Gastrocnemius medialis (tissue), 4 donors: ENCODE measurements around the gene NLRC5. TPM values are rescaled to one million over a fixed set of nuclear protein-coding genes. Genes with fewer than 3 reads are reported as not detected.
A peak's percentile ranks its signal among the peaks of the same experiment; 100 is the strongest.

Experiments used
- ATAC-seq, 2 donors: fragments of 150-250 bp; one replicate each; pipeline ENCODE4 v1.9.1; 2016
- DNase-seq, 2 donors: peaks; one replicate each; pipeline ENCODE4 v3.0.0-alpha.2; 2019
- H3K27ac ChIP-seq, 4 donors: fragments of 200-600 bp; sonication (generic); 1 replicate in 1 of 4; 2 replicates in 3 of 4; pipeline ENCODE4 v1.5.1; 2016 to 2018; ENCODE audit warnings: mild to moderate bottlenecking in 2 of 4, moderate library complexity in 1 of 4
- H3K27me3 ChIP-seq, 3 donors: fragments of 200-600 bp; sonication (generic) in 2 of 3; 1 replicate in 1 of 3; 2 replicates in 2 of 3; pipeline versions ENCODE4 v1.5.1 to v1.6.0; 2016 to 2019; ENCODE audit warnings: mild to moderate bottlenecking in 1 of 3, moderate library complexity in 1 of 3
- H3K36me3 ChIP-seq, 2 donors: fragments of 200-600 bp; sonication (generic) in 1 of 2; one replicate each; pipeline ENCODE4 v1.5.1; 2017 to 2018
- H3K4me1 ChIP-seq, 2 donors: fragments of 200-600 bp; sonication (generic) in 1 of 2; one replicate each; pipeline ENCODE4 v1.5.1; 2016 to 2017; ENCODE audit warnings: mild to moderate bottlenecking in 2 of 2
- H3K4me3 ChIP-seq, 4 donors: fragments of 200-600 bp; sonication (generic) in 3 of 4; 1 replicate in 1 of 4; 2 replicates in 3 of 4; pipeline ENCODE4 v1.5.1; 2016 to 2019; ENCODE audit warnings: mild to moderate bottlenecking in 2 of 4
- H3K9me3 ChIP-seq, 3 donors: fragments of 200-600 bp; sonication (generic) in 2 of 3; 1 replicate in 1 of 3; 2 replicates in 2 of 3; pipeline ENCODE4 v1.5.1; 2016 to 2019
- POLR2A ChIP-seq, 2 donors: fragments of 450-650 bp; IDR thresholded peaks; one replicate each; pipeline ENCODE4 v1.6.1; 2017; ENCODE audit warnings: antibody characterized with exemption in 2 of 2, mild to moderate bottlenecking in 2 of 2, moderate library complexity in 2 of 2
- in situ Hi-C, 4 donors: fragments of 200-750 bp; cut with MboI; loops; one replicate each; pipeline versions ENCODE4 v1.15.0 to v1.8.0; 2017; ENCODE audit warnings: low sequenced_read_pairs in 4 of 4
- intact Hi-C: fragments of 100-400 bp; cut with DNase I; formaldehyde crosslinking; loops from one replicate; pipeline ENCODE4 v1.15.1; 2023; ENCODE audit warnings: low total_unique reads
- total RNA-seq, 4 donors: library from RNA; depleted of rRNA; stranded (reverse); fragments of >200 nt; gene quantifications; one replicate each; pipeline versions ENCODE4 v1.1.0 to v1.2.3, GENCODE V29; 2016
- TF ChIP-seq, protein P1 (sequence below), 5 experiments: fragments of 450-650 bp in 3 of 5; fragments of 200-600 bp in 2 of 5; sonication (generic) in 2 of 5; IDR thresholded peaks in 4 of 5; conservative IDR thresholded peaks in 1 of 5; 1 replicate in 4 of 5; 2 replicates in 1 of 5; pipeline ENCODE4 v1.5.1; 2016 to 2019; ENCODE audit warnings: antibody characterized with exemption in 5 of 5, mild to moderate bottlenecking in 3 of 5, moderate library complexity in 3 of 5

The NLRC5 gene, protein sequence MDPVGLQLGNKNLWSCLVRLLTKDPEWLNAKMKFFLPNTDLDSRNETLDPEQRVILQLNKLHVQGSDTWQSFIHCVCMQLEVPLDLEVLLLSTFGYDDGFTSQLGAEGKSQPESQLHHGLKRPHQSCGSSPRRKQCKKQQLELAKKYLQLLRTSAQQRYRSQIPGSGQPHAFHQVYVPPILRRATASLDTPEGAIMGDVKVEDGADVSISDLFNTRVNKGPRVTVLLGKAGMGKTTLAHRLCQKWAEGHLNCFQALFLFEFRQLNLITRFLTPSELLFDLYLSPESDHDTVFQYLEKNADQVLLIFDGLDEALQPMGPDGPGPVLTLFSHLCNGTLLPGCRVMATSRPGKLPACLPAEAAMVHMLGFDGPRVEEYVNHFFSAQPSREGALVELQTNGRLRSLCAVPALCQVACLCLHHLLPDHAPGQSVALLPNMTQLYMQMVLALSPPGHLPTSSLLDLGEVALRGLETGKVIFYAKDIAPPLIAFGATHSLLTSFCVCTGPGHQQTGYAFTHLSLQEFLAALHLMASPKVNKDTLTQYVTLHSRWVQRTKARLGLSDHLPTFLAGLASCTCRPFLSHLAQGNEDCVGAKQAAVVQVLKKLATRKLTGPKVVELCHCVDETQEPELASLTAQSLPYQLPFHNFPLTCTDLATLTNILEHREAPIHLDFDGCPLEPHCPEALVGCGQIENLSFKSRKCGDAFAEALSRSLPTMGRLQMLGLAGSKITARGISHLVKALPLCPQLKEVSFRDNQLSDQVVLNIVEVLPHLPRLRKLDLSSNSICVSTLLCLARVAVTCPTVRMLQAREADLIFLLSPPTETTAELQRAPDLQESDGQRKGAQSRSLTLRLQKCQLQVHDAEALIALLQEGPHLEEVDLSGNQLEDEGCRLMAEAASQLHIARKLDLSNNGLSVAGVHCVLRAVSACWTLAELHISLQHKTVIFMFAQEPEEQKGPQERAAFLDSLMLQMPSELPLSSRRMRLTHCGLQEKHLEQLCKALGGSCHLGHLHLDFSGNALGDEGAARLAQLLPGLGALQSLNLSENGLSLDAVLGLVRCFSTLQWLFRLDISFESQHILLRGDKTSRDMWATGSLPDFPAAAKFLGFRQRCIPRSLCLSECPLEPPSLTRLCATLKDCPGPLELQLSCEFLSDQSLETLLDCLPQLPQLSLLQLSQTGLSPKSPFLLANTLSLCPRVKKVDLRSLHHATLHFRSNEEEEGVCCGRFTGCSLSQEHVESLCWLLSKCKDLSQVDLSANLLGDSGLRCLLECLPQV (N-terminal part only)
- 1 to 10 TPM; 2.5 to 9.4 (median 5.1) TPM for total RNA-seq

GRCh38 chr16:56988948-56989945, at the start of gene NLRC5:
Gene NLRC5 (plus strand): TSS chr16:56989557. CDS start chr16:57020713, 31,156 bp downstream.
- no peaks in the 10 kb centered on the region for H3K9me3 ChIP-seq
- intact Hi-C loops: loop anchor here (5.0 kb wide), 2 partner anchors 57 to 308 kb away; partner anchors contain the start of gene HERPUD1
- peak within 1 kb of the TSS; percentile 78 to 92 (median 82) for H3K4me3 ChIP-seq
- in situ Hi-C loops: no loop called here
- H3K4me1 ChIP-seq: peaks cover 16 to 21% of the 10 kb centered on the region in 2 donors
- H3K27ac ChIP-seq: peak within 1 kb of the TSS; percentile 78 to 86 (median 81)
- ATAC-seq (peak; percentile 84 to 89), DNase-seq (peak; percentile 48 to 71)
- H3K36me3 ChIP-seq: no peaks in the 10 kb centered on the region
- no peaks in the 10 kb centered on the region for H3K27me3 ChIP-seq
- TF ChIP-seq, protein P1, sequence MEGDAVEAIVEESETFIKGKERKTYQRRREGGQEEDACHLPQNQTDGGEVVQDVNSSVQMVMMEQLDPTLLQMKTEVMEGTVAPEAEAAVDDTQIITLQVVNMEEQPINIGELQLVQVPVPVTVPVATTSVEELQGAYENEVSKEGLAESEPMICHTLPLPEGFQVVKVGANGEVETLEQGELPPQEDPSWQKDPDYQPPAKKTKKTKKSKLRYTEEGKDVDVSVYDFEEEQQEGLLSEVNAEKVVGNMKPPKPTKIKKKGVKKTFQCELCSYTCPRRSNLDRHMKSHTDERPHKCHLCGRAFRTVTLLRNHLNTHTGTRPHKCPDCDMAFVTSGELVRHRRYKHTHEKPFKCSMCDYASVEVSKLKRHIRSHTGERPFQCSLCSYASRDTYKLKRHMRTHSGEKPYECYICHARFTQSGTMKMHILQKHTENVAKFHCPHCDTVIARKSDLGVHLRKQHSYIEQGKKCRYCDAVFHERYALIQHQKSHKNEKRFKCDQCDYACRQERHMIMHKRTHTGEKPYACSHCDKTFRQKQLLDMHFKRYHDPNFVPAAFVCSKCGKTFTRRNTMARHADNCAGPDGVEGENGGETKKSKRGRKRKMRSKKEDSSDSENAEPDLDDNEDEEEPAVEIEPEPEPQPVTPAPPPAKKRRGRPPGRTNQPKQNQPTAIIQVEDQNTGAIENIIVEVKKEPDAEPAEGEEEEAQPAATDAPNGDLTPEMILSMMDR (IDR thresholded peaks at IDR 0.05 in 4 of 5, conservative IDR thresholded peaks at IDR 0.05 in 1 of 5): no peak
- peak; percentile 59 to 76 for TF ChIP-seq POLR2A (IDR thresholded peaks at IDR 0.05)

- Histone ChIP-seq H3K9me3 (no peaks in the 10 kb centered on the region), H3K36me3 (peaks cover 4 to 97% of the 10 kb centered on the region in 2 donors)
- intact Hi-C loops: loop anchor here (10.0 kb wide), 1 partner anchor 425 kb away; no protein-coding TSS in a partner anchor
These were observed 49.6 kb upstream of the NLRC5 start for GRCh38 chr16:56939801-56940200.

DNA sequence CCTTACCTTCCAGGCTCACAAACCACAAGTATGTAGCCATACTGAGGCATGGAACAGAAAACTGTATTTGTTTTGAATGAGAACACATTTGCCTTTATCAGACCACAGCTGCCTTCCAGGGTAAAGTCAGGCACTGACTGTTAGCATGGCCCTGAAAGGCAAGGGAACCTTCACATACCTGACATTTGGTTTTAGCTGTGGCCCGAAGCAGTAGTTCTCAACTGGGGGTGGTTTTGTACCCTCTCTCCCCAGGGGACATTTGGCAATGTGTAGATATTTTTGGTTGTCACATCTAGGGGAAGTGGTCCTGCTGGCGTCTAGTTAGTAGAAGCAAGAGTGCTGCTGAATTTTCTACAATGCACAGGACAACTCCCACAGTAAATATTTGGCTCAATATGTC, 48.3 kb upstream of the NLRC5 start:
- intact Hi-C loops: no loop called here

More at GRCh38 chr16:56939801-56940200, 49.6 kb upstream of the NLRC5 start:
- TF ChIP-seq, protein P1 (IDR thresholded peaks at IDR 0.05 in 4 of 5, conservative IDR thresholded peaks at IDR 0.05 in 1 of 5): no peak
- TF ChIP-seq POLR2A (IDR thresholded peaks at IDR 0.05): no peak
- DNase-seq (no peak), ATAC-seq (no peak)
- Histone ChIP-seq H3K4me1 (peaks cover 12 to 15% of the 10 kb centered on the region in 2 donors), H3K4me3 (no peak overlapping the region), H3K27ac (no peak overlapping the region), H3K27me3 (no peaks in the 10 kb centered on the region)
- in situ Hi-C loops: no loop called here

More for the DNA sequence above, 48.3 kb upstream of the NLRC5 start:
- H3K4me1 ChIP-seq: peaks cover 0 to 2% of the 10 kb centered on the region in 2 donors
- no peaks in the 10 kb centered on the region for H3K9me3 ChIP-seq
- DNase-seq: no peak
- in situ Hi-C loops: no loop called here
- no peaks in the 10 kb centered on the region for H3K27me3 ChIP-seq
- H3K36me3 ChIP-seq: peaks cover 4 to 95% of the 10 kb centered on the region in 2 donors
- no peak overlapping the region for H3K27ac ChIP-seq
- H3K4me3 ChIP-seq: no peak overlapping the region
- TF ChIP-seq POLR2A (IDR thresholded peaks at IDR 0.05): no peak
- TF ChIP-seq, protein P1 (IDR thresholded peaks at IDR 0.05 in 4 of 5, conservative IDR thresholded peaks at IDR 0.05 in 1 of 5): no peak
- ATAC-seq: no peak
